Stimulated activated CD4-positive, alpha-beta T cell treated with anti-CD3 and anti-CD28 coated beads, Interleukin-15, amount 100 ng/mL, for 24 hours (primary cell): ENCODE measurements around the gene GYPE.
"Not testable (repeated sequence)": the region's sequence is repeated elsewhere in the genome, so short reads cannot be mapped to it uniquely, and the experiment has no call there.

ENCODE experiments used
- DNase-seq: peaks from one replicate; pipeline ENCODE4 v3.0.0-alpha.2; 2020

The GYPE gene

DNA sequence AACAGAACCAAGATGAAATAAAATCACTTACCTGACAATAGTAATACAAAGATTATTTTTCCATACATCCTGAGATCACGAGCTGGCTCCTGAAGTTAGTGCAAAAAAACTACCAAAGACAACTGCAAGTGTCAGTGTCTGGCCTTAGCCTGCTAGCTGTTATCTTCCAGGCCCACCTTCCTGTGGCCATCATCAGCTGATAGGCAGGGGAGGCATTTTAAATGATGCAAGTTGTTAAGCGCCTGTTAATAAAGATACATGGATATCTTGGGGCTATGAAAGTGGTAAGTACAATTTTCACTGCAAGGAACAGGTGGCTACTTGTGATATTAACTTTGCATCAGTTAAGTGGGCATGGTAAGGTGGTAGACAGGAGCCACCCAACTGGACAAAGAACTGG lies at the start of gene GYPE:
Gene GYPE (minus strand): TSS at position 120 of the 400 bp plus-strand sequence. CDS start 52 bp downstream, at position 68.
- not testable (repeated sequence) for DNase-seq

- not testable (repeated sequence) for DNase-seq
Observed at GRCh38 chr4:143951458-143951972, 46.2 kb upstream of the GYPE start.

DNA sequence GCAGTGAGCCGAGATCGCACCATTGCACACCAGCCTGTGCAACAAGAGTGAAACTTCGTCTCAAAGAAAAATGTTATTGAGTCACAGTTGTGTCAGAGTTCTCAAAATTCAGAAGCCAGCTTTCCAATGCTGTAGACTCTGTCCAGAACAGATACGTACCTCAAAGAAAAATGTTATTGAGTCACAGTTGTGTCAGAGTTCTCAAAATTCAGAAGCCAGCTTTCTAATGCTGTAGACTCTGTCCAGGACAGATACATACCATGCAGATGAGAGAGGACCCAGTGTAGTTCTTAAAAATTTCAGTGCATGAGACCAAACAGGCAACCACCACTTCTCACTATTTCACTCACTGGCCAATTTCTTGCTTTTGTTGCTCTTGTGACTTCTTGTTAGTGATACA lies 45.6 kb upstream of the GYPE start:
- DNase-seq, result not testable (repeated sequence)

DNA sequence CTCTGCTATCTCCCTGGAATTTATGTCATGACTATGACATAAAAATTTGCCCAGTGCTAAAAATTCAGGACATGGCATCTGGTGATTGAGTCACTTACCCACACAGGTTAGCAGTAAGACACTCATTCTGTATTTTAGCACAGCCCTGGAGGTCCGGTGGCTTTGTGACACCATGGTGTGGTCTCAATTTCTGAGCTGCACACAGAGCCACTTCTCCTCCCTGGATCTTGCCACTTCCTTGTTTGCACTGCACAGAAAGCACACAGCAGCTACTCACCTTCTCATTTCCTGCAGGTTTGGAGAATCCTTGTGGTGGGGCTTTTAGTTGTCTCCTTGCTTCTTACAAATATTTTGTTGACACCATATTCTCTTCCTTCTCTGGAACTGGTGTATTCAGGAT lies 44.8 kb upstream of the GYPE start:
- not testable (repeated sequence) for DNase-seq

GRCh38 chr4:143947493-143947892 lies 42.1 kb upstream of the GYPE start:
- not testable (repeated sequence) for DNase-seq

DNA sequence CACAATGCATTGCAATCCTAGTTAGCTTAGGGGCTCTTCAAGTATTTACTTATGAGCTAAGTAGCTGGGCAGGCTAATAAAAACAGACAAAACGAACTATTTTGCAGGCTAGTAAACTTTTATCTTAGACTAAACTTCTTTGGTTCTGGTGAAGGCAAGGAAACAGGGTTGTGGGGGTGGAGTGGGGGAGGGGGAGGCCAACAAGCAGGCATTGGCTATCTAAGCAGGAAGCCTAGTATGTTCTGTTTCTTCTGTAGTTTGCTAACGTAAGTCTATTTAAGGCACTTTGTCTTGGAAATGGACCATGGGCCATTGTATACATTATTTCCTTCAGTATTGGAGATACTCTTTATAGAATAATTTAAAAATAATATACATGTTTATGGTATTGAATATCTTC lies 35.3 kb upstream of the GYPE start:
- not testable (repeated sequence) for DNase-seq

- DNase-seq, result no peak
Observed at GRCh38 chr4:143939528-143939927, 34.2 kb upstream of the GYPE start.

GRCh38 chr4:143938890-143939289 lies 33.5 kb upstream of the GYPE start:
- DNase-seq, result not testable (repeated sequence)

DNA sequence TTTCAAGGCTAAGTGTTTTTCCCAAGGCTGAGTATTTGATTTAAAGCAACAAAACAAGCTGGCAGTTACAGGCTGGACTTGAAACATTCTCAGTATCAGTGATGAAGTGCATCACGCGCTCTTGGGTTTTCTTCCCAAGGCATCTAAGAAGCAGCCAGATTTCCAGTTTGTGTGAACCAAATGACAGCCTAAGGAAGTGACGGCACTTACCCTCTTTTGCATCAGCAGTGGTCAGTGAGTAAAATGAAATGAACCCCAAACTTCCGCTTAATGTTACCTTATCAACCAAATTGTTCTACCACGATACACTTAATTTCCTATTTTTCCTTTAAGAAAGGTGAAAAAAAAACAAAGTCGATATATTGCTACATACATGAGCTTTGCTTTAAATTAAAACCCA lies 15.8 kb upstream of the GYPE start:
- DNase-seq, result no peak

- DNase-seq, result not testable (repeated sequence)
Observed at GRCh38 chr4:143916485-143916884, 11.1 kb upstream of the GYPE start.

- DNase-seq, result not testable (repeated sequence)
Observed at GRCh38 chr4:143912478-143912877, 7.1 kb upstream of the GYPE start.

- peak; percentile 63 for DNase-seq
Observed at GRCh38 chr4:143911528-143912417, 6.4 kb upstream of the GYPE start.

GRCh38 chr4:143910906-143911305 lies 5.5 kb upstream of the GYPE start:
- DNase-seq, result not testable (repeated sequence)

- peak; percentile 25 for DNase-seq
Observed at GRCh38 chr4:143907811-143908210, 2.5 kb upstream of the GYPE start.

GRCh38 chr4:143904431-143904830 lies 928 bp downstream of the GYPE start:
- DNase-seq, result not testable (repeated sequence)

GRCh38 chr4:143890323-143890722 lies 15.0 kb downstream of the GYPE start:
- DNase-seq, result not testable (repeated sequence)

DNA sequence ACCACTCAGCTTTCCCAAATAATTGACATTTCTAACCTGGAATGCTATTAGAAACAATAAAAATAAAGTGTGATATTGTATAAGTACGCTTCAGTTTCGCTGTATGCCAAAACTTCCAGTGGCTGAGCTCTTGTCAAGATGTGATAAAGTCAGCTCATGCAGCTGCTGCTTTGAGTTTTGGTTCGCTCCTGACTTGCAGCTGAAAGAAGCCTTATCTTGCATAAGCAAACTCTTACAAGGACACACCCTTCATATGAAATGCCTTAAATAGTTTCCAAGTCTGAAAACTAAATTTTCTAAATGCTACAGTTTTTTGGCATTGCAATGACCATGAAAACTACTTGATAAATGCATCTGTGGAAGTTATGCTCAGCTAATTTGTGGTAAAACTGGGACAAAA lies 17.2 kb downstream of the GYPE start:
- DNase-seq, result not testable (repeated sequence)

DNA sequence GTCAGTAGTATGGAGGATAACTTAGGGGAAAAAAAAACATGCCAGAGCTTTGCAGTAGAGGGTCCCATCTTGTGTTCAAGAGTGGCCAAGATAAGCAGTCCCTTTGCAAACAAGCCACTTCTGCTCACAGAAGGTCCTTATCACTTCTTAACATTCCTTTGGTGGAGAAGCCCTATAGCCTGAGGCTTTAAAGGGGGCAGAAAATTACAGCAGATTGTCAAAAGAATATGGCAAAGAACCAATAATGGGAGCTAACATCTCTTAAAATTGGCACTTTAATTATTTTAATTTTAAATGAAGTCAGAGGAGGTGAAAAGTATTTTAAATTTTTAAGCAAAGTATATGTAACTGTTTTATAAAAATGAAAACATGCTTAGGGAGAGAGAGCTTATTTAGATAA lies 20.4 kb downstream of the GYPE start:
- DNase-seq, result not testable (repeated sequence)

- no peak for DNase-seq
Observed at GRCh38 chr4:143883529-143883928, 21.8 kb downstream of the GYPE start.

- no peak for DNase-seq
Observed at GRCh38 chr4:143882892-143883291, 22.5 kb downstream of the GYPE start.

DNA sequence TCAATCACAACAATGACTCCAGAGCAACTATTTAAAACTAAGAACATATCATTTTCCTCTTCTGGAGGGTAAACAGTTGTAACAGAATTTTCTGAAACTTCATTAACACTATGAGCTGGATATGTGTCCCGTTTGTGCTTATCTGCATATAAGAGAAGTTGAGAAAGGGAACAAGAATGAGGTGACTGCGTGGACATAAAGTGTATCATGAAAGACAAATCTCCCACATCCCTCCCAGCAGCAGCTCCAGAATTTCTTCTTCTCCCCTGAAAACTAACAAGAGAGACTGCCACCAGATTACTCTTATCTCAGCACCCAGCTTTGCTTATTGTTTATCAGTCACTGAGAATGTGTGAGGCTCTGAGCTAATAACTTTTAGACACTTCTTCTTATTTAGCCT lies 25.8 kb downstream of the GYPE start:
- DNase-seq, result not testable (repeated sequence)

DNA sequence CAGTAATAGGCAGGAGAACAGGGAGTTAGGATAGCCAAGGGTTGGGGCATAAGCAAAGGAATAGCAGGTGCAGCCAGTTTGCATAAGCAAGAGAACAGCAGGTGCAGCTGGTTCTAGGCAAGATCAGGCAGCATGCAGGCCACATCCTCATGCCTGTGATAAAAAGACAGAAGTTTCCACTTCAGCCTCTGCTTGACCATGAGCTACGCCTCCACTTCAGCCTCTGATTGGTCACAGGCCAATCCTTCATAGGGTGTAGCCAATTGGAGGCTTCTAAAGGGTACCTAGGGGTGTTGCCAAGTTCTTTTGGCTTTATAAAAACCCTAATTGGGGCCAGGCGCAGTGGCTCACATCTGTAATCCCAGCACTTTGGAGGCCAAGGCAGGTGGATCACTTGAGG lies 30.0 kb downstream of the GYPE start:
- DNase-seq, result not testable (repeated sequence)

GRCh38 chr4:143870523-143871268 lies 34.7 kb downstream of the GYPE start:
- DNase-seq, result not testable (repeated sequence)

DNA sequence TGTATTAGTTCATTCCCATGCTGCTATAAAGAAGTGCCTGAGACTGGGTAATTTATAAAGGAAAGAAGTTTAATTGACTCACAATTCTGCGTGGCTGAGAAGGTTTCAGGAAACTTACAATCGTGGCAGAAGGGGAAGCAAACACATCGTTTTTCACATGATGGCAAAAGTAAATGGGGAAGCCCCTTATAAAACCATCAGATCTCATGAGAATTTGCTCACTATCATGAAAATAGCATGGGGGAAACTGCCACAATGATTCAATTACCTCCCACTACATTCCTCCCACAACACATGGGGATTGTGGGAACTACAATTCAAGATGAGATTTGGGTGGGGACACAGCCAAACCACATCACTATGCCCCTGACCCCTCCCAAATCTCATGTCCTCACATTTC lies 35.4 kb downstream of the GYPE start:
- not testable (repeated sequence) for DNase-seq
